ENCODE data around the gene DHRS11. TPM values are rescaled to one million over a fixed set of nuclear protein-coding genes. Genes with fewer than 3 reads are reported as not detected.

Gene DHRS11
- total and polyA plus RNA-seq, 2 of the 4 experiments (the other 2 are of a cell fraction), result 7.0 to 14.5 TPM

- TF ChIP-seq POLR2A (IDR thresholded peaks at IDR 0.05; ENCODE audit: low read depth, low read length) (no peak), BHLHE40 (IDR thresholded peaks at IDR 0.05; ENCODE audit: low read depth, low read length) (no peak), SMC3 (IDR thresholded peaks at IDR 0.05; ENCODE audit: low read depth, low read length) (no peak), CHD1 (IDR thresholded peaks at IDR 0.05; ENCODE audit: low read depth, low read length) (no peak), MXI1 (IDR thresholded peaks at IDR 0.05; ENCODE audit: borderline replicate concordance, low read depth, low read length) (no peak), RFX5 (IDR thresholded peaks at IDR 0.05; ENCODE audit: low read depth, low read length) (no peak)
- TF ChIP-seq, protein P1, sequence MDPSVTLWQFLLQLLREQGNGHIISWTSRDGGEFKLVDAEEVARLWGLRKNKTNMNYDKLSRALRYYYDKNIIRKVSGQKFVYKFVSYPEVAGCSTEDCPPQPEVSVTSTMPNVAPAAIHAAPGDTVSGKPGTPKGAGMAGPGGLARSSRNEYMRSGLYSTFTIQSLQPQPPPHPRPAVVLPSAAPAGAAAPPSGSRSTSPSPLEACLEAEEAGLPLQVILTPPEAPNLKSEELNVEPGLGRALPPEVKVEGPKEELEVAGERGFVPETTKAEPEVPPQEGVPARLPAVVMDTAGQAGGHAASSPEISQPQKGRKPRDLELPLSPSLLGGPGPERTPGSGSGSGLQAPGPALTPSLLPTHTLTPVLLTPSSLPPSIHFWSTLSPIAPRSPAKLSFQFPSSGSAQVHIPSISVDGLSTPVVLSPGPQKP (IDR thresholded peaks at IDR 0.05; ENCODE audit: borderline replicate concordance, low read depth, low read length), result no peak
- H3K9me1 ChIP-seq (ENCODE audit: insufficient read depth, low read length), result peaks cover 13% of the 10 kb centered on the region
- peaks cover 6% of the 10 kb centered on the region for H3K4me1 ChIP-seq (ENCODE audit: control insufficient read depth, insufficient read depth, low read length)
- H3K9ac ChIP-seq (ENCODE audit: low read depth, low read length), result no peak overlapping the region
- in situ Hi-C loops (cut with MboI; ENCODE audit: low sequenced_read_pairs), result loop anchor here (10.0 kb wide), 1 partner anchor 775 kb away; the partner anchor contains the start of gene C17orf78
- no TSS peak for BruUV-seq (replicated peaks)
- no peaks in the 10 kb centered on the region for H3K27me3 ChIP-seq (ENCODE audit: control insufficient read depth, insufficient read depth, low read length)
- H3K36me3 ChIP-seq (ENCODE audit: control insufficient read depth, insufficient read depth, low read length), result no peaks in the 10 kb centered on the region
- no peak overlapping the region for H2BK120ac ChIP-seq (ENCODE audit: low read depth, low read length)
- DNase-seq (no peak), ATAC-seq (ENCODE audit: low read depth) (no peak)
- no peaks in the 10 kb centered on the region for H3K9me3 ChIP-seq (ENCODE audit: control insufficient read depth, insufficient read depth, low read length)
- H2BK20ac ChIP-seq (ENCODE audit: low read depth, low read length), result no peak overlapping the region
- no peak overlapping the region for H4K5ac ChIP-seq (ENCODE audit: low read depth, low read length)
- H2BK5ac ChIP-seq (ENCODE audit: low read depth, low read length, poor library complexity, severe bottlenecking), result no peak overlapping the region
- no peak overlapping the region for H3K56ac ChIP-seq (ENCODE audit: extremely low read depth, insufficient read depth, low read length)
- WGBS, 2 experiments (ENCODE audit: extremely low coverage in 2 of 2, insufficient read length in 1 of 2), result 100% methylated on average over 2 of the region's 11 CpGs; no CpG with 5 or more reads in 1 of the 2 experiments
- H4K91ac ChIP-seq (ENCODE audit: insufficient read depth, low read depth, low read length), result no peak overlapping the region
- H3K14ac ChIP-seq (replicated peaks; ENCODE audit: low read depth, low read length), result no peak overlapping the region
- ChIA-PET CTCF (no interaction called here), POLR2A (ENCODE audit: unreplicated experiment) (no interaction called here)
- no peak overlapping the region for H2BK15ac ChIP-seq (ENCODE audit: low read depth, low read length)
- intact Hi-C loops (cut with micrococcal nuclease), result loop anchor here (5.0 kb wide), 1 partner anchor 893 kb away; no protein-coding TSS in a partner anchor
- H2AFZ ChIP-seq (replicated peaks; ENCODE audit: low read length, poor library complexity), result no peak overlapping the region
- dilution Hi-C loops (cut with HindIII; ENCODE audit: low sequenced_read_pairs, unreplicated experiment), result no loop called here
- no peak overlapping the region for H3K4me2 ChIP-seq (ENCODE audit: low read depth, low read length)
- no peak overlapping the region for H3K4ac ChIP-seq (ENCODE audit: low read depth, low read length)
- no peak overlapping the region for H3K4me3 ChIP-seq (ENCODE audit: insufficient read depth, low read depth, low read length)
- H4K8ac ChIP-seq (ENCODE audit: low read depth in 2 of 2, low read length in 2 of 2), result no peak overlapping the region
- H3K27ac ChIP-seq (ENCODE audit: insufficient read depth, low read length), result no peak overlapping the region
- H4K20me1 ChIP-seq (ENCODE audit: insufficient read depth, low read length), result peaks cover 7% of the 10 kb centered on the region; the same call in 1 of the 2 replicates
- H2AK5ac ChIP-seq (ENCODE audit: low read depth, low read length), result no peak overlapping the region
- no peak overlapping the region for H2AK9ac ChIP-seq (replicated peaks; ENCODE audit: low read depth, low read length, poor library complexity)
- H3K23ac ChIP-seq (ENCODE audit: low read depth, low read length), result no peak overlapping the region
- no peak overlapping the region for H3K18ac ChIP-seq (ENCODE audit: low read depth, low read length)
- H3K79me1 ChIP-seq (ENCODE audit: low read depth in 1 of 2, low read length in 2 of 2), result peaks cover 18 to 56% of the 10 kb centered on the region in 2 experiments; a peak in 3 of 4 replicates
Observed at GRCh38 chr17:36599546-36600250, 8.0 kb downstream of the DHRS11 start.
